Measurements from ENCODE around the gene CHD3. TPM values are rescaled to one million over a fixed set of nuclear protein-coding genes. Genes with fewer than 3 reads are reported as not detected.
A peak's percentile ranks its signal among the peaks of the same experiment; 100 is the strongest.

Gene CHD3
- polyA plus RNA-seq, 3 donors from 2014 or later = 0.72 to 19.6 (median 3.5) TPM

GRCh38 chr17:7884581-7885366 is 3.8 kb upstream of the CHD3 start:
- H3K27me3 Mint-ChIP-seq (ENCODE audit: low read depth in 3 of 3) = peaks cover 5 to 19% (median 9%) of the 10 kb centered on the region in 3 donors
- peak overlapping the region; percentile 77 to 82 (median 80) for H3K4me3 Mint-ChIP-seq
- peaks cover 7 to 9% of the 10 kb centered on the region in 2 donors for H3K4me1 Mint-ChIP-seq
- H3K9me3 Mint-ChIP-seq = peaks cover 0 to 2% (median 0%) of the 10 kb centered on the region in 6 donors
- H3K36me3 Mint-ChIP-seq = no peaks in the 10 kb centered on the region
- peak; percentile 48 to 55 (median 54) for DNase-seq
- H3K27ac Mint-ChIP-seq = peak overlapping the region; percentile 36 to 88 (median 82)

- H3K27me3 Mint-ChIP-seq (ENCODE audit: low read depth in 3 of 3) = peaks cover 5 to 19% (median 9%) of the 10 kb centered on the region in 3 donors
- H3K4me1 Mint-ChIP-seq = peaks cover 7 to 12% of the 10 kb centered on the region in 2 donors
- peak overlapping the region in 4 of 5 donors; percentile 32 to 73 (median 50) for H3K4me3 Mint-ChIP-seq
- H3K36me3 Mint-ChIP-seq = peaks cover 0 to under 1% (median 0%) of the 10 kb centered on the region in 3 donors
- no peak overlapping the region for H3K27ac Mint-ChIP-seq
- DNase-seq = peak; percentile 71 to 75 (median 73)
- H3K9me3 Mint-ChIP-seq = peaks cover 0 to 2% (median 0%) of the 10 kb centered on the region in 6 donors
Measured at GRCh38 chr17:7885367-7886226, 3.0 kb upstream of the CHD3 start.

GRCh38 chr17:7886227-7887037 is 2.2 kb upstream of the CHD3 start:
- Mint-ChIP-seq H3K4me3 (no peak overlapping the region), H3K9me3 (peaks cover 0 to 2% (median 0%) of the 10 kb centered on the region in 6 donors), H3K36me3 (peaks cover 0 to 7% (median 0%) of the 10 kb centered on the region in 3 donors), H3K27me3 (ENCODE audit: low read depth in 3 of 3) (peaks cover 5 to 19% (median 9%) of the 10 kb centered on the region in 3 donors), H3K27ac (no peak overlapping the region), H3K4me1 (peaks cover 7 to 12% of the 10 kb centered on the region in 2 donors)
- peak; percentile 49 to 52 (median 50) for DNase-seq

- Mint-ChIP-seq H3K27ac (no peak overlapping the region), H3K4me1 (peaks cover 7 to 12% of the 10 kb centered on the region in 2 donors), H3K9me3 (peaks cover 0 to 2% (median 0%) of the 10 kb centered on the region in 6 donors), H3K27me3 (ENCODE audit: low read depth in 3 of 3) (peaks cover 5 to 19% (median 9%) of the 10 kb centered on the region in 3 donors), H3K36me3 (peaks cover 0 to 11% (median 3%) of the 10 kb centered on the region in 3 donors), H3K4me3 (no peak overlapping the region)
- DNase-seq = no peak
Measured at GRCh38 chr17:7887038-7887481, 1.5 kb upstream of the CHD3 start.

- peaks cover 0 to 13% (median 4%) of the 10 kb centered on the region in 3 donors for H3K36me3 Mint-ChIP-seq
- no peak overlapping the region for H3K4me3 Mint-ChIP-seq
- peaks cover 5 to 19% (median 9%) of the 10 kb centered on the region in 3 donors for H3K27me3 Mint-ChIP-seq (ENCODE audit: low read depth in 3 of 3)
- peak; percentile 82 to 89 (median 86) for DNase-seq
- H3K4me1 Mint-ChIP-seq = peaks cover 7 to 12% of the 10 kb centered on the region in 2 donors
- H3K27ac Mint-ChIP-seq = no peak overlapping the region
- peaks cover 0 to 2% (median 0%) of the 10 kb centered on the region in 6 donors for H3K9me3 Mint-ChIP-seq
Measured at GRCh38 chr17:7887482-7888183, 956 bp upstream of the CHD3 start.

GRCh38 chr17:7889166-7889955 is 772 bp downstream of the CHD3 start:
- Mint-ChIP-seq H3K36me3 (peaks cover under 1 to 22% (median 4%) of the 10 kb centered on the region in 3 donors), H3K4me1 (peaks cover 0 to 7% of the 10 kb centered on the region in 2 donors), H3K27me3 (ENCODE audit: low read depth in 3 of 3) (peaks cover 2 to 15% (median 4%) of the 10 kb centered on the region in 3 donors), H3K27ac (peak overlapping the region in 4 of 6 donors; percentile 21 to 78 (median 32)), H3K9me3 (peaks cover 0 to 2% (median 0%) of the 10 kb centered on the region in 6 donors), H3K4me3 (no peak overlapping the region)
- DNase-seq = no peak

- H3K27ac Mint-ChIP-seq = no peak overlapping the region
- H3K9me3 Mint-ChIP-seq = no peaks in the 10 kb centered on the region
- peaks cover 6 to 11% of the 10 kb centered on the region in 2 donors for H3K4me1 Mint-ChIP-seq
- H3K36me3 Mint-ChIP-seq = peaks cover 26 to 51% (median 27%) of the 10 kb centered on the region in 3 donors
- no peak for DNase-seq
- H3K27me3 Mint-ChIP-seq (ENCODE audit: low read depth in 3 of 3) = peaks cover 0 to 2% (median 0%) of the 10 kb centered on the region in 3 donors
- no peak overlapping the region for H3K4me3 Mint-ChIP-seq
Measured at GRCh38 chr17:7893187-7893880, 4.7 kb downstream of the CHD3 start.

- DNase-seq = no peak
- H3K4me3 Mint-ChIP-seq = no peak overlapping the region
- H3K27me3 Mint-ChIP-seq (ENCODE audit: low read depth in 3 of 3) = peaks cover 0 to 2% (median 0%) of the 10 kb centered on the region in 3 donors
- H3K27ac Mint-ChIP-seq = no peak overlapping the region
- H3K36me3 Mint-ChIP-seq = peaks cover 29 to 58% (median 31%) of the 10 kb centered on the region in 3 donors
- no peaks in the 10 kb centered on the region for H3K9me3 Mint-ChIP-seq
- H3K4me1 Mint-ChIP-seq = peaks cover 6 to 10% of the 10 kb centered on the region in 2 donors
Measured at GRCh38 chr17:7894226-7894625, 5.6 kb downstream of the CHD3 start.

GRCh38 chr17:7894866-7895265 is 6.3 kb downstream of the CHD3 start:
- no peak for DNase-seq
- no peaks in the 10 kb centered on the region for H3K27me3 Mint-ChIP-seq (ENCODE audit: low read depth in 3 of 3)
- no peaks in the 10 kb centered on the region for H3K9me3 Mint-ChIP-seq
- H3K4me3 Mint-ChIP-seq = no peak overlapping the region
- H3K4me1 Mint-ChIP-seq = peaks cover 6 to 8% of the 10 kb centered on the region in 2 donors
- H3K27ac Mint-ChIP-seq = peak overlapping the region in 1 of 6 donors; percentile 29
- peaks cover 34 to 65% (median 35%) of the 10 kb centered on the region in 3 donors for H3K36me3 Mint-ChIP-seq

GRCh38 chr17:7897090-7897489 is 8.5 kb downstream of the CHD3 start:
- no peak for DNase-seq
- Mint-ChIP-seq H3K36me3 (peaks cover 40 to 74% (median 44%) of the 10 kb centered on the region in 3 donors), H3K27me3 (ENCODE audit: low read depth in 3 of 3) (no peaks in the 10 kb centered on the region), H3K27ac (peak overlapping the region in 1 of 6 donors; percentile 68), H3K4me3 (no peak overlapping the region), H3K4me1 (peaks cover 5 to 6% of the 10 kb centered on the region in 2 donors), H3K9me3 (no peaks in the 10 kb centered on the region)

- peak; percentile 27 to 36 (median 28) for DNase-seq
- Mint-ChIP-seq H3K27me3 (ENCODE audit: low read depth in 3 of 3) (no peaks in the 10 kb centered on the region), H3K4me3 (no peak overlapping the region), H3K4me1 (peaks cover 5 to 6% of the 10 kb centered on the region in 2 donors), H3K27ac (peak overlapping the region in 5 of 6 donors; percentile 22 to 68 (median 40)), H3K36me3 (peaks cover 40 to 77% (median 48%) of the 10 kb centered on the region in 3 donors), H3K9me3 (no peaks in the 10 kb centered on the region)
Measured at GRCh38 chr17:7897773-7898172, 9.2 kb downstream of the CHD3 start.

Measured in immature natural killer cell (primary cell).